ENCODE results near the gene SYT5. TPM values are rescaled to one million over a fixed set of nuclear protein-coding genes. Genes with fewer than 3 reads are reported as not detected.
A peak's percentile ranks its signal among the peaks of the same experiment; 100 is the strongest.

Gene SYT5
- total RNA-seq, 1 donor = 0.54 TPM

DNA sequence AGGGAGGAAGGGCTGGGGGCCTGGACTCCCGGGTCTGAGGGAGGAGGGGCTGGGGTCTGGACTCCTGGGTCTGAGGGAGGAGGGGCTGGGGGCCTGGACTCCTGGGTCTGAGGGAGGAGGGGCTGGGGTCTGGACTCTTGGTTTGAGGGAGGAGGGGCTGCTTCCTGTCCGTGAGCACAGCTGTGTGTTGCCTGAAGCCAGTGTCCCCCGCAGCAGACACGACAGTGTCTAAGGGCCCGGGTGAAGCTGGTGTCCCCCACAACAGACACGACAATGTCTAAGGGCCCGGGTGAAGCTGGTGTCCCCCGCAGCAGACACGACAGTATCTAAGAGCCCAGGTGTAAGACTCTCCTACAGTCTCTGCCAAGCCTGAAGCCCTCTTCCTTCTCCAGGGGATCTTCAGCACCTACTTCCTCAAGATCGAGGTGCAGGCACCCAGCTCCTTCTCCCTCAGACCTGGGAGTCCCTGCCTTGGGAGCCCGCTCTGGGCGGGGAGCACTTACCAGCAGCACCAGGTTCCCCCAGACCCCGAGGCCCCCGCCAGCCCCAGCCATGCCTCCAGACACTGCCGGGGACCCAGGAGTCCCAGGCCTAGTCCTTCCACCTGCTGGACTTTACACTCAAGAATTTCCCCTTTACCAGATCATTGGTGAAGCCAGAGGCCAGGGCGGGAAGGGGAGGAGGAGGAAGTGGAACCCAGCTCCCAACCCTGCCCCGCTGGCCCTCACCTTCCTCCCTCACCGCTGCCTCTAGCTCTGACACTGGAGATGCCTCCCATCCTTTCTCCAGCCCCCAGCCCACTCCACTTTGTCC, 29.0 kb upstream of the SYT5 start, which contains the start of gene PTPRH:
Gene PTPRH (minus strand): TSS at position 622 of the 813 bp plus-strand sequence. CDS start 68 bp downstream, at position 554.
- DNase-seq (ENCODE audit: low read depth in 2 of 3, low spot score in 2 of 3) = no peak

DNA sequence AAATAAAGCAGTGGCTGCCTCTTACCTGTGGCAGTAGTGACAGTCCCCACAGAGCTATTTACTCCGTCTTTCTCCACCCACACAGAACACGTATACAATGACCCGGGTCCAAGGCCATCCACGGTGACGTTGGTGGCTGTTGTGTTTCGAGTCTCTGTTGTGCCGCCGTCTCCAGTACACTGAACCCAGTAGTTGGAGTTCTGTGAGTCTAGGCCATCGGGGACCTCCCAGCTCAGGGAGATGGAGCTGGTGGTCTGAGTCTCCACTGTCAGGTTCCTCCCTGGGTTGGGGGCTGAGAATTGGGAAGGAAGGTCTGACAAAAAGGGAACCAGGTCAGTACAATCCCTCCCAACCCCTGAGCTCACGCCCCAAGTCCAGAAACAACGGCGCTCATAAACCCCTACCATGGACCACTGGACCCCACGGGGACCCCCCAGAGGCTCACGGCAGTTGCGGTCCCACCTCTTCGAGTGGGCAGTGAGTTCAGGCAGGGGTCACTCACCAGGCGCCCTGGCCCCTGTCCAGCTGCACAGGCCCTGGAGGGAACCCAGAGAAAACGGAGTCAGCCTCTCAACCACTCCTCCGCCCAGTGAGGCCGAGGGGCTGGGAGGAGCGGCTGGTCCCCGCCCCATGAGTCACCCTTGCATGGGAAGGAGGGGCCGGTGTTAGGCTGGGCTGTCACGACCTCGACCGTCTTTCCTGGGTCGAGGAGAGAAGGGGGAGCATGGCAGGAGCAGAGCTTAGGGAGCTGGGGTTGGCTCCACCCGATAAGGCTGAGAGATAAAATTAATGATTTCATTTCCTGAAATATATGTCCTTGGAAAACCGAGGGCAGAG, 26.8 kb upstream of the SYT5 start:
- DNase-seq (ENCODE audit: low read depth in 2 of 3, low spot score in 2 of 3) = peak in 2 of 3 donors; percentile 61 to 69

DNA sequence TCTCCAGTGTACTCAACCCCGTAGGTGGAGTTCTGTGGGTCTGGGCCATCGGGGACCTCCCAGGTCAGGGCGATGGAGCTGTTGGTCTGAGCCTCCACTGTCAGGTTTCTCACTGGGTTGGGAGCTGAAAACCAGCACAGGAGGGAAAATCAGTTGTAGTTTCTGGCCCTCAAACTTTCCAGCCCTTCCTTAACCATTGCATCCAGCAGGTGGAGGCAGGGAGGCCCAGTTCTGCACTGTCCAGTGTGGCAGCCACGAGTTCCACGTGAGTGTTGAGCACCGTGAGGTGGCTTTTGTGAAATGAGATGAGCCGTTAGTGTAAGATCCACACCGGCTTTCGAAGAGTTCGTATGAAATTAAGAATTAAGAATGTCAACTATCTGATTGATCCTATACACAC, 22.1 kb upstream of the SYT5 start:
- DNase-seq (ENCODE audit: low read depth in 2 of 3, low spot score in 2 of 3) = peak in 2 of 3 donors; percentile 22 to 39

DNA sequence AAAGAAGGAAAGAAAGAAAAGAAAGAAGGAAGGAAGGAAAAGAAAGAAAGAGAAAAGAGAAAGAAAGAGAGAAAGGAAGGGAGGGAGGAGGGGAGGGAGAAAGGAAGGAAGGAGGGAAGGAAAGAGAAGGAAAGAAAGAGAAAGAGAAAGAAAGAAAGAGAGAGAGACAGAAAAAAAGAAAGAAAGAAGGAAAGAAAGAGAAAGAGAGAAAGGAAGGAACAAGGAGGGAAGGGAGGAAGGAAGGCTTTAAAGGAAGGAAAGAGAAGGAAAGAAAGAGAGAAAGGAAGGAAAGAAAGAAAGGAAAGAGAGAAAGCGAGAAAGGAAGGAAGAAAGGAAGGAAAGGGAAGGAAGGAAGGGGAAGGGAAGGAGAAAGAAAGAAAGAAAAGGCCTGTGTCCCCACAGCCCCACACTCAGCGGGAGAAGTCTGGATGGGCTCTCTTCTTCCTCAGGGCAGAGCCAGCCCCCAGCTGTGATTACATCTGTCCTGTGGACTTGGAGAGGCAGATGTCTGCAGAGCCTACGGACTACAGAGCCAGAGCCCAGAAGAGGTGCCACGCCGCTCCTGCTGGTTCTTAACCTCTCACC, 19.6 kb upstream of the SYT5 start:
- no peak for DNase-seq (ENCODE audit: low read depth in 2 of 3, low spot score in 2 of 3)

DNA sequence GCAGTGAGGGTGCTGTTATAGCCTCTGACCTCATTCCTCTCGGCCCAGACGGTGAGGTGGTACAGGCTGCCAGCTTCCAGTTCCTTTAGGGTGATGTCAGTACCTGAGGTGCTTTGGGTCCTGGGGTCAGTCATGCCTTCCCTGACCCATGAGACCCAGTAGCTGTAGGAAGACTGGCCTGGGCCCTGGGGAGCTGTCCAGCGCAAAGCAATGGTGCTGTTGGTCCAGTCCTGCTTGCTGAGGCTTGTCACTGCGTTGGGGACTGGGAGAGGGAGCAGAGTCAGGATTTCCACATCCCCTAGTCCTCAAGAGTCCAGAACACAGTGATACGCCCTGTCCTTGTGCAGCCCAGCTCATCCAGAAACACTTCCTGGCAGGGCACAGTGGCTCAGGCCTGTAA, 18.6 kb upstream of the SYT5 start:
- DNase-seq (ENCODE audit: low read depth in 2 of 3, low spot score in 2 of 3) = no peak

DNA sequence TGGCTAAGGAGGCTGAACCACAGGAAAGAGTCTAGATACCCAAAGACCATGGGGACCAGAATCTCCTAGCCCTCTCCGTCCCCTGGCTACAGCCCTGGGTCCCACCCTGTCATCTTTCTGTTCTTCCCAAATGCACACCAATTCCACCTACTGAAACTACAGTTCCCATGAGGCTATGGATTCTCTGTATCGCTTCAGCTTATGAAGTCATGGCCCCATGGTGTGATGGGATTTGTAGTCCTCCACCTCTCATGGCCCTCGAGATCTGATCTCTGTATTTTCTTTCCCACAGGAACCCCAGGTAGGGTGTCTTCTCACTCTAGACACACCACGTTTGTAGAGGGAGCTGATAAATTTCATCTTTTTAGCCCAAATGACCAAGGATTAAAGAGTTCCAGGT, 17.4 kb upstream of the SYT5 start:
- peak in 1 of 3 donors; percentile 43 for DNase-seq (ENCODE audit: low read depth in 2 of 3, low spot score in 2 of 3)

DNA sequence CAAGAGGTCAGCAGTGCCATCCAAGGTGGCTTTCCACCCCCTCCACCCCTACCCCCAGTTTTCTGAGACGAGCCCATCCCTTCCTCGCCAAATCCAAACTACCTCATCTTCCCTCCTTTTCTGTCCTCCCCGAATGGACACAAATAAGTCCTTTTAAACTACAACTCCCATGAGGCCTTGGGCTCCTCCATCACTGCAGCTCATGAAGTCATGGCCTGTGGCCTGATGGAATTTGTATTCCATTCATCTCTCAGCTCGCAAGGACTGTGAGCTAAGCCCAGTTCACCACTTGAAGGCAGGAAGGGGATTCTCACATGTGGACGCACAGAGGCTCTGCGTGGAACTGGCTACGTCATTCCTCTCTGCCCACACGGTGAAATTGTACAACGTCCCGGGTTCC, 16.7 kb upstream of the SYT5 start:
- no peak for DNase-seq (ENCODE audit: low read depth in 2 of 3, low spot score in 2 of 3)

DNA sequence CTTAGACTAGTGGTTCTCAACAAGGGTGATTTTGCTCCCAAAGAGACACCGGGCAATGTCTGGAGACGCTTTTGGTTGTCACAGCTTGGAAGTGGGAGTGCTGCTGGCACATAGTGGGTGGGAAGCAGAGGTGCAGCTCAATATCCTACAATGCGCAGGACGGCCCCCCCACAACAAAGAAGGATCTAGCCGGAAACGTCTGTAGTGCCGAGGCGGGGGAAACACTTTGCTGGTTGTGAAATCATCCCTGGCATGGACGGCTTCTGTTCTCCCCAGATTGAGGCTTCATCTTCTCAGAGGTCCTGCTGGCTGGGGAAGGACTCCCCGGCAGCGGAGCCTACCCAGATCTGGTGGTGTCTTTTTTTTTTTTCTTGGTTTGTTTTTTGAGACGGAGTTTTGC, 13.4 kb upstream of the SYT5 start:
- no peak for DNase-seq (ENCODE audit: low read depth in 2 of 3, low spot score in 2 of 3)

DNA sequence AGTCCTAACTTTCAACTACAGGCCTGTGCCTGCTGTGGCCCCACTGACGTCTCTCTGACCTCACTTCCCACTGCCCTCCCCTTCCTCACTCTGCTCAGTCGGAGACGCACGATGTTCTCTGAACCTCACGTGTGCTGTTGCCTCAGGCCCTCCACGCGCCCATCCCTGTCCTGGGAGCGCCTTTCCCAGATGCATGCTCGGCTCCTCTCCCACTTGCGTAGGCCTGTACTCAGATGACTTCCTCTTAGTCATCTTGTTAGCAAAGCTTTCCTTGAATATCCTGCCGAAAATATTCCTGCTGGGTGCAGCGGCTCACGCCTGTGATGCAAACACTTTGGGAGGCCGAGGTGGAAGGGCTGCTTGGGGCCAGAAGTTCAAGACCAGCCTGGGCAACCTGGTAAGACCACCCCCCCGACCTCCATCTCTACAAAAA, 9.3 kb upstream of the SYT5 start:
- no peak for DNase-seq (ENCODE audit: low read depth in 2 of 3, low spot score in 2 of 3)

DNA sequence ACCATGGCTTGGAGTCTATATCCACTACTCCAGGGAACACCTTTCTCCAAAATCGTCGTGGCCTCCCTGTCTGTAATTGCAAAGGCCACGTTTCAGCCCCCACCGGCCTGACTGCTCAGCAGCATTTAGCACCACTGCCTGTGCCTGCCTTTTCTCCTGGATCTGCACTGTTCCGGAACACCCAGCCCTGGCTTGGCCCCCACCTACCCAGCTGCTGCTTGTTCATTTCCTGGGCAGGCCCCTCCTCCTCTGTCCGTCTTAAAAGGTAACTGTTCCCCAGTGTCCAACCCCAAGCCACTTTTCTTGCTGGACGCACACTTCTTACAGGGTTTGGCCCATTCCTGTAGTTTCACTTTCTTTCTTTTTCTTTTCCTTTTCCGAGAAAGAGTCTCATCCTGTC, 8.5 kb upstream of the SYT5 start:
- no peak for DNase-seq (ENCODE audit: low read depth in 2 of 3, low spot score in 2 of 3)

DNA sequence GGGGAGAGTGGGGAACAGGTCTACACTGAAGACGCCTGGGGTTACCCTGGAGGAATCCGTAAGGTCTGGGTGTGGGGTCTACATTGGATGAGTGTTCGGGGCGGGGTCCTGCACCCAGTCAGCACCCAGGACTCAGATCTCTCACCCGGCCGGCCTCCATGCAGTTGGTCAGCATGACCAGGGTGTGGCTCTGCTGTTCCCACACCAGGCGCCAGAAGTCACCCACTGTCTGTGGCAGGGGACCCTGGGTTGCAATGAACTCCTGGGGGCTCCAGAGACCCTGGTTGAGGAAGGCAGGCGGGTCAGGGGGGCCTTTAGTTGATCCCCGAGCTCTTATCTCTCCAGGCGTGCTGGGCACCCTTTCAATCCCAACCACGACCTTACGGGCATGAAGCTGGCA, 6.0 kb upstream of the SYT5 start:
- no peak for DNase-seq (ENCODE audit: low read depth in 2 of 3, low spot score in 2 of 3)

DNA sequence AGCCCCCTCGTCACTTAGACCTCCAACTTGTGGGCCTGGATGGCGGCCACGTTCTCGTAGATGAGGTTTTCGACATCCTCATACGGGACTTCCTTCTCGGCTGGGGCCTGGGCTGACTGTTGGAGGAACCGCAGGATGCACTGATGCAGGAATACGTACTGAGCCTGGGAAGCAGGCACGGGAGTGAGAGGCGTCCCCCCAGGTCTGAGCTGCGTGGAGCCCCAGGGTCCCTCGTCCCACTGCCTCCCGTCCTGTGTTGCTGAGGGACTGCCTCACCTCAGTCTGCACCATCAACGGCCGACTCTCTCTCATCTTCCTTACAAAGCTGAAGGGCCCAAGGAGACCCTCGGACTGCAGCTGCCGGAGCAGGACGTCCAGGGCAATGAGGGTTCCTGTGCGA, 1.7 kb upstream of the SYT5 start:
- DNase-seq (ENCODE audit: low read depth in 2 of 3, low spot score in 2 of 3) = no peak

DNA sequence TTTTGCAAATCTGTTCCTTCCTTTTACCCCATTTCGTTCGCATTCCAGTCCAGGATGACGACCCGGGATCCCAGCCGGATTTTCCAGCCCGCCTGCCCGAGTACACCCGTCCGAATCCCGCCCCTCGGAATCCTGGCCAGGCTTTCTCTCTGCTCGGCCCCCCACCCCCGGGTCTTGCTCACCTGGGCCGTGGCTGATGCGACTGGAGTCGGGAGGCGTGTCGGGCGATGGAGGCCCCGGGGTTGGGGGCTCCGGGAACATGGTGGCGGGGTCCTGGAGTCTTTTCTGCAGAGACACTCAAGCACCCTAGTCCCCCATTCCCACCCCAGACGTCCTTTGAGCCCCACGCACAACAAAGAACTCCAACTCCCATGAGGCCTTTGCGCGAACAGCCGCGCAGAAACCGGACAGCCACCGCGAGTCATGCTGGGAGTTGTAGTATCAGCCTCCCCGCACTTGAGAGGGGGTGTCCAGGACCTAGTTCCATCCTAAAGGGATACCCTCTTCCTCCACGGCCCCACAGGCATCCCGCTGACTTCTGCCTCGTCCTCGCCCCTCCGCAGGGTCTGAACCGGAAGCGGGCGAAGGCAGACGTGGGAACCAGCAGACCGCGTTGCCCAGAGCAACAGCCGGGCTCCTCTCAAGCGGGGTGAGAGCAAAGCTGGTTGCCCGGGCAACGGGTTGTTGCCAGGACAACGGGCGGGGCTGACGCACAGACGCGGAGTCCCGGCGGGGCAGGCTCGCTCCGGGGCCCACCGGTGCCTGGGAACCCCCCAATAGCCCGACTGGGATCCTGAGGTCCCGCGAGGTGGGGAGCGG, 1.1 kb downstream of the SYT5 start:
- DNase-seq (ENCODE audit: low read depth in 2 of 3, low spot score in 2 of 3) = peak; percentile 89 to 96 (median 94)

DNA sequence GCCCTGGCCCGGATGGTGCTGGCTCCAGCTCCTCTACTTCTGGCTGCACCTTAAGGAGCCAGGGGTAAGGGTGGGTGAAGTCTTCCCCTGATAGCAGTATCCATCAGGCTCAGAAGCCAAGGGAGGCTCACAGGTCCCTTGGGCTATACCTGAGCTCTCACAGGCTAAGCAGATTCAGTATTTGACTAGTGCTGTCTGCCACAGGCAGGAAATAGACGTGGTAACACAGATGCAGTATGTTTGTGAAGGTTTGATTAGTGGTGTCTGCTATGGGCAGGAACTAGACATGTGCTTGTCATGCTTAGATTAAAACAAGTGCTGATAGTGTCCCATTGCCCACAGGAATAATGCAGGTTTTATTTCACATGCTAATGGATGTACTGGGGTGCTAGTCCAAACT, 4.0 kb downstream of the SYT5 start:
- DNase-seq (ENCODE audit: low read depth in 2 of 3, low spot score in 2 of 3) = peak in 1 of 3 donors; percentile 22

DNA sequence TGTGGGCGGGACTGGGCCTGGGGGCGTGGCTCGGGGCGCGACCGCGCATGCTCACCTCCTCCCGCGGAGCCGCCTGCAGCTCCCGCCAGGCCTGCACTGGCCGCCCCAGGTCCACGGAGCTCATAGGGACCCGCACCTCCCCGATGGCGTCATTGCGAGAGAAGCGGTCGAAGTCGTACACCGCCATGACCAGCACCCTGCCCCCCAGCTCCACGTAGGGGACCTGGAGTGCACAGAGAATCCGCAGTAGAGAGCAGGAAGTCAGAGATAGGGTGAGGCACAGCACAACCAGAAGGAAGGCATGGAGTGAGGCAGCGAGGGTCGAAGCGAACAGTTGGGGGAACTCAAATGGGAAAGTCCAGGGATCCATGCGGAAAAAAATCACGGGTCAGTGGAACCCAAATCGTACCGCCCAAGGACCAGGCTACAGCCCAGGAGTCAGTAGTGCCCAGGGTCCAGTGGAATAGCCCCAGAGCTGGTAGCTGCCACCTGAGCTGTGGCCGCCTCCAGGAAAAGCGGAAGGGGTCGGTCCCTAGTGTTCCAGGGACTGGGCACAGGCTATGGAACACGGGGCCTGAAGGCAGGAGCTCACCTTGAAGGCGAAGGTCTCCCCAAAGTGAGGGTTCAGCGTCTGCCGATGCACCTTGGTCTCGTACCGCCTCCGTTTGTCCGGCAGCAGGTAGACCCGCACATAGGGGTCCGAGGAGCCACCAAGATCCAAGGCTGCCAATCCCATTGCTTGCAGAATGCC, 4.8 kb downstream of the SYT5 start:
- no peak for DNase-seq (ENCODE audit: low read depth in 2 of 3, low spot score in 2 of 3)

DNA sequence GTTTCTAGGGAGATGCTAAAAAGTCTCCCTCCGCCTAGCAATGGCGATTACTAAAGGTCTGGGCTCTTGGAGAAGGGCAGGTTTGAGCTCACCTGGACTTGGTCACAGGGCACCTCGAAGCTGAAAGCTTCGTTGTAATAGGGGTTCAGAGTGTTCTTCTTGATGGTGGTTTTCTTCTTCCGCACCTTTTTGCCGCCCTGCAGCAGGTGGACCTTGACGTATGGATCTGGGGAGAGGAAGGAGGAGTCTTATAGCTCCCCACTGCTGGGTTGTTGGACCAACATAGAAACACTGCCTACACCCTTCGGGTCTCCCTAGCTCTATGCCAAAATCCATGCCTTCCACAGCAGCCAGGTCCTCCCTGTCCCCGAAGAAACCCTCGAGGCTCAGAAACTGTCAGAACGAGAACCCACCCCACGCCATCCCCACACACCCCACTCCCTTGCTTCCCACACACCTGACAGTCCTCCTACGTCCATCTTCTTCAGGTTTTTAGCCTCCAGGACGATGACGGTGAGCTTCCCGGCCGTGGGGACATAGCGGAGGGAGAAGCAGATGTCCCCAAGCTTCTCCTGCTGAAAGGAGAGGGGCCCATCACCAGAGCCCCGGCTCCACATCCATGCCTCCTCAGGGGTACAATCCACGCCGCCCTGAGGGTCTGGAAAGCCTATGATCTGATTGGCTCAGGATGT, 5.5 kb downstream of the SYT5 start:
- DNase-seq (ENCODE audit: low read depth in 2 of 3, low spot score in 2 of 3) = no peak

DNA sequence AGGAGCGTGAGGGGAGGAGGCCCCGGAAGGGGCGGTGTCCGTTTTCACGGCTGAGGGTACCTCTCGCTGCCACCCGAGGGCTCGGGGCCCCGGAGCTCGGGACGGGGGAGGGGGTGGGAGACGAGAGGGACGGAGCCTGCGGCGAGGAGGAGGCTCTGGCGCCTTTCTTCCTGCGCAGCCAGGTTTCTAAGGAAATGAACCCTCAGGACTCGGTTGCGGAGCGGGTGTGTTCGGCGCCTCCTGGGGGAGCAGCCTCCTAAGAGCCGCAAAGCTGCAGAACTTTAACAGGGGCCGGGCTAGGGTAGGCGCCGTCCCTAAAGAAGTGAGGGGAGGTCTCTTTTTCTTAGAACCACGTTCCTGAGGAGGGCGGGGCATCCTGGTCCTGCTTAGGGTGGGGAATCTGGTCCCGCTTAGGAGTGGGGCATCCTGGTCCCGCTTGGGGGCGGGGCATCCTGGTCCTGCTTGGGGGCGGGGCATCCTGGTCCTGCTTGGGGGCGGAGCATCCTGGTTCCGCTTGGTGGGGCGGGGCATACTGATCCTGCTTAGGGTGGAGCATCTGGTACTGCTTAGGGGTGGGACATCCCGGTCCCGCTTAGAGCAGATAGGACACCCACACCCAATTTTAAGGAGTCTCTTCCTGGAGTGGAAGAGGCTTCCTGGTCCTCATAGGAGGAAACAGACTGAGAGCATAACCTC, 6.2 kb downstream of the SYT5 start:
- DNase-seq (ENCODE audit: low read depth in 2 of 3, low spot score in 2 of 3) = peak in 2 of 3 donors; percentile 24 to 54

DNA sequence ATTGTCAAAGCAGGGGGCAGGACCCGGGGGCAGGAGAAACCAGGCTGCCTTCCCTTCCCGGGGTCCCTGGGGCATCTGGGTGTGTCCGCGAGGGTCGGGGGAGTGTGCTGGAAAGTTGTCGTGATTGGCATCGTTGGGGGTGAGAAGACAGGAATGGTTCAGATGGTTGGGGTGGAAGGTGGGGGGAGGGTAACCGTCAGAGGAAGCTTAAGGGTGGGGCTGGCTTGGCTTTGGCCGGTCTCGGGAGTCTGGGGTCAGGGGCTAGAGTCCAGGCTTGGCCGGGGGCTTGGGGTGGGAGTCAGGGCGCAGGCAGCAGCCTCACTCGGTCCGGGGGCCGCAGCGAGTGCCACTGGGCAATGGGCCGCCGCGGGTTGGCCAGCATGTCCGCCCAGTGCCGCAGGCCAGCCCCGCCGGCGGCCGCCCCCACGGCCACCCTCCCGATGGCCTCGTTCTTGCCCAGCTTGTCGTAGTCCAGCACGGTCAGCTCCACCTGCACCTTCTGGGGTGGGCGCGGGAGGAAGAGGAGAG, 6.8 kb downstream of the SYT5 start:
- no peak for DNase-seq (ENCODE audit: low read depth in 2 of 3, low spot score in 2 of 3)

Data from hematopoietic multipotent progenitor cell (in vitro differentiated cells).